GM21367 (cell line): ENCODE data around the gene TMEM170A.
"Not testable (repeated sequence)": the region's sequence is repeated elsewhere in the genome, so short reads cannot be mapped to it uniquely, and the experiment has no call there.

Experiments used
- ATAC-seq: cut with Tn5 transposase; IDR thresholded peaks from one replicate; pipeline ENCODE4 v1.9.1; 2021; ENCODE audit not compliant: unreplicated experiment

The TMEM170A gene

DNA sequence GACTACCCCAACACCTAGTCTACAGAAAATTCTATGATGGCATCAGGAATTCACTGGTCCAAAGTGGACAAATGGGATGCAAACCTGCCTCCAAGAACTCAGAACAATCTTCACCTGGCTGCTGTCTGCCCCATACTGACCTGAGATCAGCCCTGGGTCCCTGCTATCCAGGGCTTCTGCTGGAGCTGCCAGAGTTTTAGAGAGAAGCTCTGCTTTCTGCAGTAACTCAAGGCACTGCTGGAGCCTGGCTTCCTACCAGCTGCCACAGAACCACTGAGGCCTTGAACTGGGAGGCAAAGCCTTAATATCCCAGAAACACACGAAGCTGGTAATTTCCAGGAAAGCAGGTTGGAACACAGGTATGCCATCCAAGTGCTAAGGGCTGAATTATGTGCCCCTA, 7.5 kb downstream of the TMEM170A start:
- ATAC-seq, result no peak

- ATAC-seq, result not testable (repeated sequence)
Observed at GRCh38 chr16:75456486-75456885, 8.0 kb downstream of the TMEM170A start.

GRCh38 chr16:75455677-75456076, 8.8 kb downstream of the TMEM170A start:
- no peak for ATAC-seq

DNA sequence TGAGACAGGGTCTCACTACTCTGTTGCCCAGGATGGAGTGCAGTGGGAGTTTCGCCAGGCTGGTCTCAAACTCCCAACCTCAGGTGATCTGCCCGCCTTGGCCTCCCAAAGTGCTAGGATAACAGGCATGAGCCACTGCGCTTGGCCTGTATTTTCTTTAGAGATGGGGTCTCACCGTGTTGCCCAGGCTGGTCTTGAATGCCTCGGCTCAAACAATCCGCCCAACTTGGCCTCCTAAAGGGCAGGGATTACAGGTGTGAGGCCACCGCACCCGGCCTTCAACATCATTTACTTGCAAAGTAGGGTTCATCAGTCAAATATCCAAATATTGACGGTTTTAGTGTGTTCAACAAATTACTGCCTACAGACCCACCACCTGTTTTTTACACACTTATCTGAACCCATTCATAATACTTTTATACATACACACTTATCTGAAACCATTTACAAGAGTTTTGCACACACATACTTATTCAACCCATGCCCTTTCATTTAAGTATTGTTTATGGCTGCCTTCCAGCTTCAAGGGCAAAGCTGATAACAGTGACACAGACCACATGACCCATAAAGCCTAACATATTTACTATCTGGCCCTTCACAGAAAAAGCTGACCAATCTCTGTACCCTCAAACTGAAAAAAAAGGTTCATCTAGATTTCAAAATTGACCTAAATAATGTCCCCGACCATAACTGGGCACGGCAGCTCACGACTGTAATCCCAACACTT, 11.9 kb downstream of the TMEM170A start:
- no peak for ATAC-seq

- ATAC-seq, result no peak
Observed at GRCh38 chr16:75446416-75446815, 18.1 kb downstream of the TMEM170A start.

DNA sequence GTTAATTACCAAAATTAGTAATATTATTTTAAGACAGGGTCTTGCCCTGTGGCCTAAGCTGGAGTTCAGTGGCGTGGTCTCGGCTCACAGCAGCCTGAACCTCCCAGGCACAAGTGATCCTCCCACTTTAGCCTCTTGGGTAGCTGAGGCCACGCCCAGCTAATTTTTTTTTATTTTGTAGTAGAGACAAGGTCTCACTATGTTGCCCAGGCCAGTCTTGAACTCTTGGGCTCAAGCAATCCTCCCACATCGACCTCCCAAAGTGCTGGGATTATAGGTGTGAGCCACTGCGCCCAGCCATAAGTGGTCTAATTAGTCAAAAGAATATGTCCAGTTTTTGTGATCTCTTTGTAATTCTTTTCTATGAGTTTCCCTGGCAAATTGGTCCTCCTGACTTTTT, 19.2 kb downstream of the TMEM170A start:
- no peak for ATAC-seq

DNA sequence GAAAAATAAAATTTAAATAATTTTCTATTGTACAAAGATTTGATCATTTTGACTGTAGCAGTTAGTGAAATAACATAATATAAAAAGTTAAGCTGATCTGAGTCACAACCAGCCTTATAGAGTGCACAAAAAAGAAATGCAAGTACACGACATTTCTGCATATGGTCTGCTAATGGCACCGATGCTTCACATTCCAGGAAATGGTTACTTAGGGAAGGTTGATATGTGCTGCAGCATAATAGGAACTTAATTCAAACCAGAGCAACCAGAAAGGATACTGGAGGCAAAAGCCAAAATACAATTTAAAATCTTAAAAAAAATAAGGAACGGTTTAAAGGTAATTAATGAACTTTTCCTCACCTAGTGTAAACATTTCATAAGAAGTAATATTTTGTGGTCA, 21.2 kb downstream of the TMEM170A start:
- ATAC-seq, result no peak

DNA sequence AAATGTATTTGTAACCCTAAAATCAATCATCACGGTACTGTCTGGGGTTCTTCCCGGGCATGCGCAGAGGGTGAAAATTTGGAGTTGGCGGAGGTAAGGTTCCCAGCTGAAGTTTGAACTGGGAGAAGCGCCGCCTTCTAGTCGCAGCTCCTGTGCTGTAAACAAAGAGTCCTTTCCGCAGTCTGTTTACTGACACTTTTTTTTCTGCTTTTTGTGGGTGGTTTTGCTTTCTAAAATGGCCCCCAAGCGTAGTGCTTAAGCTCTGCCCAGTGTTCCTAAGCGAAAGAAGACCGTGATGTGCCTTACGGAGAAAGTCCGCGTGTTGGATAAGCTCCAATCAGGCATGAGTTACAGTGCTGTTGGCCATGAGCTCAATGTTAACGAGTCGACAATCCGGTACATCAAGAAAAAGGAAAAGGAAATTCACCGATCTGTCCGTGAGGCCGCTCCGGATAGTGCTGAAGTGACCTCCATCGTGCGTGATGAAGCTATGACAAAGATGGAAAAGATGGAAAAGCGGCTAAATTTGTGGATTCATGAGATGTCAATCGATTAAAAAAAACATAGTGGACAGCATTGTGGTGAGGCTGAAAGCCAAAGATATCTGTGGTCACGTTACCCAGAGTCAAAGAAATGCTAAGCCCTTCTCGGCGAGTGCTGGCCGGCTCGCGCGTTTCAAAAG, 30.6 kb downstream of the TMEM170A start:
- ATAC-seq, result peak; percentile 60

DNA sequence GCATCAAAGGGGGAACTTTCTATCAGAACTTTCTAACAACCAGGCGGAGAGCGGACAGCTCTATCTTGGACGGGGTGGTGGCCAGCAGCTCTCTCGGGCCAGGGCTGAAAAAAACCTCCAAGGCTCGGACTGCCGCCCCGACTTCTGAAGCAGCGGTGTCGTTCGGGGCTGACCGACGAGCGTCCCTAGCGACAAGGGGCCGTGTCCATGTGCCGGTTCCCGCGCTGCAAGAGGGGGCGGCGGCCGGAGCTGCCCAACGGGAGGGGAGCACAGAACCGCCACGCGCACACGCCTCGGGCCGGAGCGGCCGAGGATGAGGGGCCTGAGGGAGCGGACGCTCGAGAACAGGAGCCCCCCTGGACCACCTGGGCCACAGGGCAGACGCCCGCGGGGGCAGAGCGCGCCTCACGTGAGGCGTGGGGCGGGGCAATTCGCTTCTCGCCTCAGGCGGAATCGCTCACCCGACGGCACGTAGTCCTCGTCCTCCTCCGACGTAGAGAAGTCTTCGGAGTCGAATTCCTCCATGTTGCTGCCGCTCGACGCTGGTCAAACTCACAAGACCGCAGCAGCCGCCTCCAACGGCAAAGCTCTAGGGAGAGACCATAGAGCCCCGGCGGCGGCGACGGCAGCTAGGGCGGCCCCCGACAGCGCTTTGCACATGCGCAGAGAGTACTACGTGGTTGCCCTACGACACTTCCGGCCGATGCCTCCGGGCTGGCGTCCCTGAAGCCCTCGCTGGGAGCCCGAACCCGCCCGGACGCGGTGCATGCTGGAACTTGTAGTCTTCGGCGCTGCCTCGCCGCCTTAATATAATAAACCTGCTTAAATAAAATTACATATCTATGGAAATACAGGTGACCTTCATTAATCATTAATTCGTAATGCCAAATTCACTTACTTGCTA, 31.4 kb downstream of the TMEM170A start, which contains the start of gene CFDP1:
TSS of gene CFDP1 (minus strand) at position 676 of the 904 bp plus-strand sequence. CDS start at position 525, 151 bp downstream.
- ATAC-seq, result peak; percentile 85

GRCh38 chr16:75429621-75430403, 34.7 kb downstream of the TMEM170A start:
- no peak for ATAC-seq

GRCh38 chr16:75426524-75426923, 38.0 kb downstream of the TMEM170A start:
- not testable (repeated sequence) for ATAC-seq

GRCh38 chr16:75424105-75424762, 40.3 kb downstream of the TMEM170A start:
- ATAC-seq, result not testable (repeated sequence)

DNA sequence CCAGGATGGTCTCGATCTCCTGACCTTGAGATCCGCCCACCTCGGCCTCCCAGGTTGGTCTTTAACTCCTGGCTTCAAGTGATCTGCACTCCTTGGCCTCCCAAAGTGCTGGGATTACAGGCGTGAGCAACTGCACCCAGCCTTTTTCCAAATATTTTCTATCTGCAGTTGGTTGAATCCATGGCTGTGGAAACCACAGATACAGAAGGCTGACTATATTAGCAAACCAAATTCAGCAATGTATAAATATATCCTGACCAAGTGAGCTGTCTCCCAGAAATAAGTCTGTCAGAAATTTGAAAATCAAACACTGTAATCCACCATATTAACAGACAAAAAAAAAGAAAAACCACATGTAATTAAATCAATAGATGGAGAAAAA, 40.8 kb downstream of the TMEM170A start:
- ATAC-seq, result no peak

GRCh38 chr16:75421820-75422126, 42.7 kb downstream of the TMEM170A start:
- no peak for ATAC-seq

DNA sequence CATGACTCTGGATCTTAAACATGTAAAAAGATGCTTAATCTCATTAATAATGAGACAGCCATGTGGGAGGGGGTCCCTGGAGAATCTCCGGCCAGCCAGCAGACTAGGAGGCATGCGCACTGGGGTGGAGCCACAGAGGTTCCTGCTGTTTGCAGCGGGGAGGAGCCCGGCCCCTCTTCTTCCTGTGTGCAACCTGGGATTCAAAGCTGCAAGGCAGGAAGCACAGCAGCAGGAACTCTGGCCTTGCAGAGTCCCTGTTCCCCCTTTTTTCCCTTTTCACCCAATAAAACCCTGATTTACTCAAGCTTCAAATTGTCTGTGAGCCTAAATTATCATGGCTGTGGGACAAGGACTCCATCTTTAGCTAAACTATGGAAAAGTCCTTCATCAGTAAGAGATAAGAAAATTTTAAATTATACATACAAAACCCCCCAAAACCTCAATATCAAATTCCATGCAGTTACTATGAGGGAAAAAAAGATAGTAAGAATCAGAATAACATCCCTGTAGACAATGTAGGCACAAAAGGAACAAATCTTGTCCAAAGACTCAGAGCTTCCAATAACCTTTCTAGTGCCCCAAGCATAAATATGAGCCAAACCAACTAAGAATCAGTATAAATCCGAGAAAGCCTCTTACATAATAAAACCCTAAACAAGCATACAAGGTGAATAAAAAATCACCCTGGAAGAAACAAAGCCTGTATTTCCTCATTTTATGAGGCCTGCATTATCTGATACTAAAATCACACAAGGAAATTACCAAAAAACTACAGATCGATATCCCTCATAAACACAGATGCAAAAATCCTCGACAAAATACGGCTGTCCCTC, 43.3 kb downstream of the TMEM170A start:
- ATAC-seq, result peak; percentile 84

- no peak for ATAC-seq
Observed at GRCh38 chr16:75416904-75417565, 47.5 kb downstream of the TMEM170A start.

GRCh38 chr16:75415169-75415905, 49.2 kb downstream of the TMEM170A start:
- ATAC-seq, result no peak

- ATAC-seq, result no peak
Observed at GRCh38 chr16:75413951-75414350, 50.5 kb downstream of the TMEM170A start.
